Measurements from ENCODE around the gene SPESP1.

Gene SPESP1

DNA sequence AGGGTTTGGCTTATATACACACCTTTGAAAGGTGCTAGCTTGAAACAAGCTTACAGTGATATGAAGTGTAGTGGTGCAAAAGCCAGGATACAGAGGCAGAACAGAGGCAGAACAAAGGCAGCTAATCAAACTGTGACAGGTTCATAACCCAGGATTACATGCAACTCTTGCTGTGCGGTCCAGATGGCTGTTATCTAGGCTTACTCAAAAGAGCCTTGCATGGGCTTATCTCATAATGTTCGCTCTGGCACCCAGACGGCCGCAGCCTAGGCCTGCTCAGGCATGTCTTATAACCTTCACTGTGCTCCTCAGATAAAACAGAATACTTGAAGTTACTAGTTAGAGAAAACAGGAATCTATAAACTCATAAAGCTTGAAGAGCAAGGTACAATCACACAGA is 61.4 kb downstream of the SPESP1 start:
- no peak for DNase-seq (ENCODE audit: low spot score)

DNA sequence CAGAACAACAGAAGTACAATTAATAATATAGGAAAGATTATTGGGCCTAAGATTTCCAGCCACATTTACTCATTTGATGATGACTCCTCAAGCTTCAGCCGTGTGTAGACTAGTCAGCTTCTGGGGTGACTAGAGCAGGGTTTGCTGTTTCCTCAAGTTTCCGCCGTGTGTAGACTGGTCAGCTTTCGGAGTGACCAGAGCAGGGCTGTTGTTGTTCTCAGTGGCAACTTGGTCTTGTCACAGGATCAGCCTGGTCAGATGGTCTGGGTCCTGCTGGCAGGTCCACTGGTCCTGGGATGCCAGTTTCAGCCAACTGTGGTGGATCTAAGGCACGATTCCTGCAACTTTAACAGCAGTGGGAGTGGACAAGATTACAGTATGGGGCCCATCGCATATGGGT is 62.4 kb downstream of the SPESP1 start:
- no peak for DNase-seq (ENCODE audit: low spot score)

DNA sequence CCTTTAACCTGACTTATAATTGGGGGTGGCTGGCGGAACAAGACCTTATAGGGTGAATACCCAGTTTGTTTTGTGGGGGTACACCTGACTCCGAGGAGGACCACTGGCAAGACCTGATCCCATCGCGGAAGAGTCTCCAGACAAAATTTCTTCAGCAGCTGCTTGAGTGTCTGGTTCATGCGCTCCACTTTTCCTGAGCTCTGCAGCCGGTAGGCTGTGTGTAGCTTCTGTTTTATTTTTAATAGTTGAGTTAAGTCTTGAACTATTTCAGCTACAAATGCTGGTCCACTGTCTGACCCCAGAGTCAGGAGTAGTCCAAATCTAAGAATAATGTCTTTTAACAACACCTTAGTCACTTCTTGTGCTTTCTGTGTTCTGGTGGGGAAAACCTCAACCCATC is 63.0 kb downstream of the SPESP1 start:
- DNase-seq (ENCODE audit: low spot score) = no peak

DNA sequence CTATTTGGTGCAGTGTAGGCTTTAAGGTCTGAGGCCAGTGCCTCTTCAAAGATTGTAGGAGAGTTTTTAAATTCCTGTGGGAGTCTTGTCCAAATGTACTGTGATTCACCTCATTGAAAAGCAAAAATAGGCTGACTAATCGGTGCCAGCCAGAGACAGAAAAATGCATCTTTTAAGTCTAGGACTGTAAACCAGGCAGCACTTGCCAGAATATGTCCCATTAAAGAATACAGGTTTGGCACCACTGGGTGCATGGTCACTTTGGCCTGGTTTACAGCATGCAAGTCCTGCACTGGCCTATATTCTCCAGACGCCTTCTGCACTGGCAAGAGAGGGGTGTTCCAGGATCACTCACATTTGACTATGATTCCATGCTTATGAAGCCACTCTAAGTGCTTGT is 63.8 kb downstream of the SPESP1 start:
- no peak for DNase-seq (ENCODE audit: low spot score)

DNA sequence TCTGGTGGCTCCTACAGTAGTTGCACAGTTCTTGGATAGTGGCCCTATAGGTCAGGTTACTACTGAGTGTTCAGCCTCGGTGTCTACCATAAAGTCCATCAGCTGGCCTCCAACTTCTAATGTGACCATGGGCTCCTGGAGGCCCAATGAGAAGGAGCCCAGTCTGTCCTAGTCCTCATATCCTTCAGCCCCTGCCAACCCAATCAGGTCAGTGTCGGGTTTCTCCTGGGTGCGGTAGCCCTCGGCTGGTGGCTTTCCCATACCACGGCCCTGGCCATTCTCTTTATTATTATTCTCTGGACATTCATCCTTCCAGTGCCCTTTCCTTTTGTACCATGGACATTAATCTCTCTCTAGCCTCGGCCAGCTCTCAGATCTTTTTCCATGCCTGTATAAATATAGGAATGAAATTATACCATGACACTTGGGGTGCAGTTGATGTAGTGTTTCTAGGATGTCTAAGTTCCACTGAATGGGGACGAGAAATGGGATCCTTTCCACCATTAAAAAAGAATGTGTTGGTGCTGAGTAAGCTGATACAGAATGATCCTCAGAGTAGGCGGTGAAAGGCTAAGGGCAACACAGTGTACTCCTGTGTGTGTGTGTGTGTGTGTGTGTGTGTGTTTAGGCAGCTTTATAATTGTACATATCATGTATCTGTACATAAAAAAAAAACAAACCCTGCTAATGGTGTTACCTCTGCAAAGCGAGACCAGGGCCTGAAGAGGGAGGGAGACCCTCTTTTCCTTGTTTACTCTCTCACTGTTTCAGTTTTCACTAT is 64.8 kb downstream of the SPESP1 start:
- DNase-seq (ENCODE audit: low spot score) = no peak

Data from RKO (cell line).